HG02943 (cell line): Measurements from ENCODE around the gene PCSK6.
"Not testable (repeated sequence)": the region's sequence is repeated elsewhere in the genome, so short reads cannot be mapped to it uniquely, and the experiment has no call there.

Experiments
- ATAC-seq: cut with Tn5 transposase; IDR thresholded peaks from one replicate; pipeline ENCODE4 v1.9.1; 2021; ENCODE audit warnings: mild to moderate bottlenecking, low read depth, moderate library complexity; ENCODE audit not compliant: unreplicated experiment

PCSK6 gene

DNA sequence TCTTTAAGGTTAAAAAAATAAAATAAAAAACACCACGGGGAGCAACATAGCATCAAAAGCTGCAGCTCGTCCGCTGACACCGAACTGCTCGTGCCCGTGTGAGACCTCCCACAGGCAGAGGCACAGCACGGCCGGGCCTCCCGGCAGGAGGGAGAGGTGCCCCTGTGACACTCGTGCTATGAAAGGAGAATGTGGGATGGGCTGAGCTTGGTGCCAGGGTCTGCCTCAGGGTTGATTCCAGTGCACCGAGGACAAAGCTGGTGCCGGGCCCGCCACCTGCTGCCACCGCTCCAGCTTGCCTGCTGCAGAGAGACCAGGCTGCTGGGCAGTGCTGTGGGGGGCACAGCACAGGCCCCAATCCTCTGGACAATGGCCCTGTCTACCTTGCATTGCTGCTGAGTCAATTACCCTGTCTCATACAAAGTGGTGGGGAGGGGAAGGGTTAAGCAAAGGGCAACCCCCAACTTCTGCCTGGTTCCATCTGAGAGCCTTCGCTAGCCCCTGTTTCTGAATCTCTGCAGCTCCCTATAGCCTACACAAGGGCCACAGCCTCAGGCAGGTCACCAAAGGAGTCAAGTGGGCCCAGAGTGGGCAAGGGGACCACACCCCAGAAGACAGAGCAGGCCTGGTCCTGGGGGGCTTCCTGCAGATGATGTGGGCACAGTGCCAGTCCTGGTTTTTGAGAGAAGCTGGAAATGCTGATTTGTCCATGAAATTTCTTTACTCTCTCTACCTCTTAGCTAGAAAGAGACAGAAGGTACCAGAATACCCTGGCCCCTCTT lies 120.5 kb downstream of the PCSK6 start:
- no peak for ATAC-seq

DNA sequence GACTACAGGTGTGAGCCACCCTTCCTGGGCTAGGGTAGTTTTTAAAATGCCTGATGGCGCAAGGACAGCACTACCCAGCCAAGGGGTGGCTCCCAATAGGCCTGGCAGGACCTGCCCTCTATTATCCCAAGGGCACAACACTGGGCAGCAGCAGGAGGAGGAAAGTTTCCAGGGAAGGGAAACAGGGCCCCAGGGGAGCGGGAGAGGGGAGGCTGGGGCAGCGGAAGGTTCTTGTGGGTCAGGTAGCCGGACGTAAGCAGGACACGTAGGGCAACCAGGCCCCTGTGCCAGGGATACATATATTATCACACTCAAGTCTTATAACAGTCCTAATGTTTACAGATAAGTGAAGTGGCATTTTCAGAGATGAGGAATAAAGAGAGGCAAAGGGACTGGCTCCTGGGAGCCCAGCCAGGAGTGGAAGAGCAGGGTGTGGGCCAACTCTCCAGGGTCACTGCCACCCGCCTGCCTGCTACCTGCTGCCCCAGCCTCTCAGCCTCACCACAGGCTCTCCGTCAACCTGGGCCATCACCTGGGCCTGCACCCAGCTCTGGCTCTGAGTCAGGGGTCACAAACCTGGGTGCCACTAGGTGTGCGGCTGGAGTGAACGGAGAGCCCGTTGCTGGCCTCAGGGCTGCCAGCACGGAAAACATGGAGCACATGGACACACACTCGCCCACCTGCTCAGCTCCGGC lies 121.3 kb downstream of the PCSK6 start:
- ATAC-seq = no peak

DNA sequence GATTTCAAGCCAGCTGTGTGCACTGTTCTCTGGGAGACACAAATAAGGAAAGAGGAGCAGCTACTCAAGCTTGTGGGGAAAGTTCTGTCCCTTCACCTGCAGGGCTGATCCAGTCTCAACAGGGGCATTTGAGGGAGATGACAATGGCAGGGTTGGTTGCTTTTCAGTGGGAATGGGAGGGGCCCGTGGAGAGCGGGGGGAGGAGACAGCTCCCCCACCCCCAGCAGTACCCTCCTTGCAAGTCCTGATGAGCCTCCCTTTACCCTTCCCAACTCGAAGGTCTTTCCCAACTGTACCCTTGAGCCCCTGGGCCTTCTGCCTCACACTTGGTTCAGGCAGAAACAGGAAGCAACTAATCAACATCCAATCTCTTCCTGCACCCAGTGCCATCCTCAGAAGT lies 122.7 kb downstream of the PCSK6 start:
- no peak for ATAC-seq

DNA sequence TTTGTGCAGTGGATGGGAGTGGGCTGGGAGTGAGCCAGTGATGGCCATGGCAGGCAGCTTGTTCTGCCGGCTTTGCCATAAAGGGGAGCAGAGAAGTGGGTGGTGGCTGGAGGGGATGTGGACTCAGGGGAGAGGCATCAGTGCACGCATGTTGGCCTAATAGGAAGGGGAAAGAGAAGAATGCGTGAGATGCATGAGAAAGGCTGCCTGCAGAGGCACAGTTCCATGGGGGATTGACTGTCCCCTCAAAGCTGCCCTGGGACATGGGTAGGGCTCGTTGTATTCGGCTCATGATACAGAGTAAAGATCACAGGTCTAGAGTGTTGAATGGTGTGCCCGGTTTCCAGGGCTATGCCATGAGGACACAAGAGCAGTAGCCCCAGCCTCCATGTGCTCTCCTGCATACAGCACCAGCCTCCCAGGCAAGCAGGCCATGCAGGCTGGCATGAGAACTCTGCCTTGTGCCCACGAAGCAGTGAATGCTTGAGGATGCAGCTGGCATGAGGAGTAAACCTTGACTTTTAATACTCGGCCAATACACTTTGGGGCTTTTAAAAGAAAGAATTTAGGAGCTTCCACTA lies 126.4 kb downstream of the PCSK6 start:
- ATAC-seq = no peak

GRCh38 chr15:101362359-101362758 lies 127.1 kb downstream of the PCSK6 start:
- ATAC-seq = no peak

- no peak for ATAC-seq
These were observed 128.1 kb downstream of the PCSK6 start for GRCh38 chr15:101361418-101361817.

- ATAC-seq = no peak
These were observed 130.1 kb downstream of the PCSK6 start for GRCh38 chr15:101359365-101359947.

DNA sequence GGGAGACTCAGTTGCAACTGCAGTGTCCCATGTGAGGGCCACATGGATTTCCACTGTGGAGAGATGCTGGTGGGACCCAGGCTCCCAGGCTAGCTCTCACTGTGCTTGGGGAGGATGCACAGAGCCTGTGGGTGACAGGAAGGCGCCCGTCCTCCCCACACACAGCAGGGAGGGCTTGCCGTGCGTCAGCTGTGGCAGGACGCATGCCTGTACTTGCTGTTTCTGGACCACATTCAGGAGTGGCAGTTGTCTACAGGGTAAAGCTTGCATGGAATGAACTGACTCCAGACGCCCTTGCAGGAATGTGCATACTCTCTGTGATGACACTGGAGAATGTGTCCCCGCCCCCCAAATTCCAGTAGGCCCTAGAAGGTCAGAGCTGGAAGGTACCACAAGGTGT lies 130.6 kb downstream of the PCSK6 start:
- ATAC-seq = no peak

DNA sequence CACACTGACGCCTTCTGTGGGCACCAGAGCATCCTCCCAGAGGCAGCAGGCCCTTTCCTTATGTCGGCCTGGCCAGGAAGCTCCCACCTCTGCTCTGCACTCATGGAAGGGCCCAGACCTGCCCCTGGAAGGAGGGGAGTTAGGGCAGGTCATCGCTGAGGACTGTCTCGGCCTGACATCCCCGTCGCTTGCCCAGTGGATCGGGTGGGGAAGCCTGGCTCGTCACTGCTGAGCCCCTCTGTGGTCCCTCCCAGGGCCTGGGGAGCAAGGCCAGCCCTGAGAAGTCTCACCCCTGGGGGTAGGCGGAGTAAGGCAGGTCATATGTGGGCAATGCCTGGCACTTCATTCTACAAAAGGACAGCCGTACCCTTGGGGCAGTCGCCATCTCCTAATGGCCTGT lies 131.6 kb downstream of the PCSK6 start:
- no peak for ATAC-seq

DNA sequence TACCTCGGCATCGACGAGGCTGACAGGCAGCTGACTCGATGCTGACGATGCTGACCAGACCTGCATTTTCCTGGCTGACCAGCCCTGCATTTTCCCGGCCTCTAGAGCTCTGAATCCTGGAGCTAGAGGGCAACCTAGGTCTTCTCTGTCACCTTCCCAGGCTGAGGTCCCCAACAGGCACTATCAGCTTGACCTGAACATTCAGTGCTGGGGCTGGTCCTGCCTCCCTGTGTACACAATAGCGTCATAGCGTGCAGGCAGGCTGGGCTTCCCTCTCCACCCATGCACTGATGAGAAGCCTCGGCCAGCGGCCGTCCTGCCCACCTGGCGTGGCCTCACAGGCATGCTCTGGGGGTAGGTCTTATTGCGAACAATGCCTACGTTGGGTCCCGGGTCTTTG lies 132.2 kb downstream of the PCSK6 start:
- no peak for ATAC-seq

DNA sequence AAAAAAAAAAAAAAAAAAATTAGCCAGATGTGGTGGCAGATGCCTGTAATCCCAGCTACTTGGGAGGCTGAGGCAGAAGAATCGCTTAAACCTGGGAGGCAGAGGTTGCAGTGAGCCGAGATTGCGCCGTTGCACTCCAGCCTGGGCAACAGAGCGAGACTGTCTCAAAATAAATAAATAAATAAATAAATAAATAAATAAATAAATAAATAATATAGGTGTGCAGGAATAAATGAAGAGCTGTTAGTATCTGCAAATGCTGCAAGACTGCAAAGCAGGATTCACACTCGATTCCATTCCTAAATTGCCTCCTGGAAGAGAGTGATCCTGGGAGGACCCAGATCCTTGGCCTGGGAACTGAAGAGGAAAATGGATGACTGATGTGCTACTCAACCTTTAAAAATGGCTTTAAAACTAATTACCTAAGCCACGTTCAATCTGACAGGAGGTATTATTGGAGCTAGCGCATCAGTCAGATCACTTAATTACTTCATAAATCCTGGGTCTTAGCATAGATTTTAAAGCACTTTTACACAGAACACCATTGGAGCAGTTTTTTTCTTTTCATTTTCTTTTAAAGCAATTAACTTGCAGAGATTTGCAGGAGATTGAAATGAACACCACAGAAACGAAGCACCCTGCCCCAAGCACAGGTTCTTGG lies 132.9 kb downstream of the PCSK6 start:
- not testable (repeated sequence) for ATAC-seq

DNA sequence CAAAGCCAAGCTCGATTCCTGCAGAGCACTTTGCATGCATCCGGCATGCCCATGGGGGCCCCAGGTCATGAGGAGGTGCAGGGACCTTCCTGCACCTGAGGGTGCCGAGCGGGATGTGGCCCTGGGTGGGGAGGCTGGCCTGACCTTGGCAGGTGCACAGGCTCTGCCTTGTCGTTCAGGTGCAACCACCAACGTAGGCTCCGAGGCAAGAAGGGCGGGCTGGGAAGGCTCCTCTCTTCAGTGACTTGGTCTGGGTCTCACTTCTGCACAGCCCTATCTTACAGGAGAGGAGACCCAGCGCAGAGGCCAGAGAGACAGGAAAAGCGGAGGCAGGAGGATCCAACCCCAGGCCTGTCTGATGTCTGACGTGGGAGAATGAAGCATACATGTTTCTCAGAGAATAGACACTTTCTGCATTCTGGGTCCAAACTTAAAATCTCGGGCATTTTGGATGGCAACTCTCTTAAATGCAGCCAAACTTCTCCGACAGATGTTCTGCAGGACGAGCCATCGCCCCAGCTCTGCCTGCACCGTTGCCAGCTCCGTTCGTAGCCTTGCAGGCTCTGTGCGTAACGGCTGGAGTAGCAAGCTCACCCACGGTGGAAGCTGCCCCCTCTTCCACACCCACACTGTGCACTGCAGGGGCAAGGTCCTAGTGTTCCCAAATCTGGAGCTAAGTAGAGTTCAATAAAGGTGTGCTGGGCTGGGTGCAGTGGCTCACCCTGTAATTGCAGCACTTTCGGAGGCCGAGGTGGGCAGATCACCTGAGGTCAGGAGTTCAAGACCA lies 133.6 kb downstream of the PCSK6 start:
- no peak for ATAC-seq

- ATAC-seq = no peak
These were observed 134.4 kb downstream of the PCSK6 start for GRCh38 chr15:101354891-101355623.

GRCh38 chr15:101353240-101353639 lies 136.3 kb downstream of the PCSK6 start:
- no peak for ATAC-seq

GRCh38 chr15:101351736-101352135 lies 137.8 kb downstream of the PCSK6 start:
- no peak for ATAC-seq

DNA sequence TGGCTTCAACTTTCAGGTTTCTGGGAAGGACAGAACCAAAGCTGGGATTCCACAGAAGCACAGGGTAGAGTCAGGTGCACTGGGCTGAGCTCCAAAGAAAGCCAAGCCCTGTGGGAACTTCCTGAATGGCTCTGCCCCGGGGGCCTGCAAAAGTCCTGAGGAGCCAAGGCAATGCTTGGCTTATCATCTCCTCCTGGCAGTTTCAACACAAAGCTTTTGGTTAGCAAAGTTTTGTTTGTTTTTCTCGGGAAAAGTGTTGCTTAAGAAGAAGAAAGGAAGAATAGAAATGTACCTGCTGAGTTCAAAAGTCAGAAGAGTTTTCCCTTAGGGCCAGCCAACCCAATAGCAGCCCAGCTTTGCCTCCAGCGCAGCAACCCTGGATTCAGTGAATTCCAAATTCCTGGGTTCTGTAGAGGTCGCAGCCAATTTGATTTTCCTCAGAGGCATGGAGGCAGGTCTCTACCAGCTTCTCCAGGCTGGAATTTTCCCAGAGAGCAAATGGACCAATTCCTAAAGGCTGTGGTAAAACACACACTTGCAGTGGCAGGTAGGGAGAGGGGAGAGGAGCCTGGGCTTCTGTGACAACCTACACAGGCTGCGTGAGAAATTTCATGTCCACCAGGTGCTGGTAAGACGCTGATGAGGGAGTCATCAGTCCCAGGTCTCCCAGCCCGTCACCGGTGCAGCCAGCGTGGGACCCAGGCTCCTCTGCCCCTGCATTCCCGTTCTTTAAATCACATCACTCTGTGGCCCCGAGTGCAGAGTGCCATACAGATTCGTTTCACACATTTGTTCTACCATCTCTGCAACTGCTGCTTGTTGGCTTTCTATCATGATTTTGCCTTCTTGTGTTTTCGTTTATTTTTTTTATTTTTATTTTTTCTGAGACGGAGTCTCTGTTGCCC lies 140.2 kb downstream of the PCSK6 start:
- ATAC-seq = no peak

DNA sequence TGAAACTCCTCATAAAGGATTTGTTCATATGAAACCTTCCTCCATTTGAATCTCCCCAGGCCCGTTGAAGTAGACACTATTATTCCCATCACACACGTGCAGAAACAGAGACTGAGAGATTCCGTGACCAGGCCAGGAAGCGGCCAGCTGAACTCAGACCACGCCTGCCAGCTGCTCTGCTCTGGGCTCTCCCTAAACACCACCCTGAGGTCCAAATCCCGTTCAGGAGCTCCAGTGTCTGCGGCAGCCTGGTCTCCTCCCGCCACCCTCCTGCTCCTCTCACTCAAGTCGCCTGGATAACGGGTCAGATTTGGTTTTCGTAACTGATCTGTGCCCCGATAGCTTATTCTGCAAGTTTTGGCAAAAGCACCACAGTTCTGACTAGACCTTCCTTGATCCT lies 140.9 kb downstream of the PCSK6 start:
- no peak for ATAC-seq

GRCh38 chr15:101348015-101348414 lies 141.5 kb downstream of the PCSK6 start:
- ATAC-seq = no peak
